Measurements from ENCODE around the gene GPS1.

DNA sequence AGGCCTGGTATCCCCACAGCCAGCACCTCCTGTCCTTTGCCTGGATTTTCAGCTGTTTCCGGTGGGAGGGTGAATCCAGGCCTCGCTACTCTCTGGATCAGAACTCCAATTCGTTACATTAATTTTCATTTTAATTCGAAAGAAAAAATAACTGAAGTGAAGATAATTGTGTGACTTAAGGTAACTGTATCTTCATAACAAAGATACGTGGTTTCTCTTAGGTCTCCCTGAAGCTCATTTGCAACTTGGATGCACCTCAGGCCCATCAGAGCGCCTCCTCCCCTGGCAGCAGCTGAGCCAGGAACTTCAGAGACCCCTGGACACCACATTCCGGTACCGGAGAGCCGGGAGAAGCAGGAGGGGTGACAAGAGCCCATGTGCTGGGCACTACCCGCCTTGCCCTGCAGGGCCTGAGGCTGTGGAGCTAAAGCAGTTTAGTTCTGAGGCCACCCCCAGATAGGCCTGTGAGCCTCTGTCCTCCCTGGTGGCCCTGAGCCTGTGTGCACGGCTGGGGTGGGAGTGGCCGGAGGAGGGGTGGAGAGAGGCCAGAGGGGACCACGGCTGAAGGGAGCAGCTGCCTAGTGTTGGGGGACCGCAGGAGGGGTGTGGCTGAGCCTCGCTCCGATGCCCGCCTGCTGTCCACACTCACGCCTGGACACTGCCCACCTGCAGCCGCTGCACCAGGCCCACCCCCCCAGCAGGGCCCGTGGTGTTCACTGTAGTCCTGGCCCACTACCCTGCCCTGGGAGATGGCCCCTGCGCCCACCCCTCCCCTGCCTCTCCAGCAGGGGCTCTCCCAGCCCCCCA, 25.3 kb downstream of the GPS1 start:
- TF ChIP-seq GATA3 (IDR thresholded peaks at IDR 0.05; ENCODE audit: low read depth, low read length) (no peak), GATA2 (IDR thresholded peaks at IDR 0.05; ENCODE audit: low read depth, low read length) (no peak)
